Measurements from ENCODE around the gene SCAI.

- no peak for TF ChIP-seq POLR2AphosphoS5 (IDR thresholded peaks at IDR 0.05)
- no peak for TF ChIP-seq CTCF (IDR thresholded peaks at IDR 0.05)
Observed at GRCh38 chr9:124968238-124968637, 175.1 kb downstream of the SCAI start.
